PC-3 (cell line): Measurements from ENCODE around the gene SNX8. TPM values are rescaled to one million over a fixed set of nuclear protein-coding genes. Genes with fewer than 3 reads are reported as not detected.

Experiments
- ATAC-seq: fragments of 200-7000 bp; cut with Tn5 transposase; 2 replicates; pipeline ENCODE4 v1.9.1; 2020; ENCODE audit warnings: mild to moderate bottlenecking, moderate library complexity
- BruUV-seq: library from RNA; stranded (reverse); fragments of 400-500 nt; replicated peaks from 2 replicates; lab custom pipeline; 2021; lab: Mats Ljungman, UMichigan
- CTCF ChIA-PET: fragments of 300-600 bp; sonication (Branson Sonifier 250); formaldehyde crosslinking; loops from one replicate; lab custom pipeline; 2022; ENCODE audit warnings: antibody characterized with exemption; lab: Charles Lee
- POLR2A ChIA-PET: fragments of 300-600 bp; sonication (Branson Sonifier 250); formaldehyde crosslinking; loops from one replicate; lab custom pipeline; 2022; ENCODE audit warnings: antibody characterized with exemption; ENCODE audit not compliant: unreplicated experiment; lab: Charles Lee
- DNase-seq: peaks from one replicate; pipeline ENCODE4 v3.0.0-alpha.2; 2015
- H2AFZ ChIP-seq: fragments of 300-600 bp; sonication (generic); 2 replicates; pipeline ENCODE4 v1.6.0; 2016; ENCODE audit warnings: antibody characterized with exemption, low read length
- H3F3A ChIP-seq: fragments of 300-600 bp; sonication (generic); one replicate; pipeline ENCODE4 v1.6.0; 2017; ENCODE audit warnings: antibody characterized with exemption, low read length, control low read depth, mild to moderate bottlenecking; ENCODE audit not compliant: unreplicated experiment
- H3K27ac ChIP-seq: fragments of 300-600 bp; sonication (generic); 2 replicates; pipeline ENCODE4 v1.5.1; 2016; ENCODE audit warnings: mild to moderate bottlenecking, low read length
- H3K27me3 ChIP-seq: fragments of 300-600 bp; sonication (generic); 2 replicates; pipeline ENCODE4 v1.6.1; 2016; ENCODE audit warnings: low read length, mixed read lengths
- H3K36me3 ChIP-seq: fragments of 300-600 bp; sonication (generic); 2 replicates; pipeline ENCODE4 v1.6.1; 2016; ENCODE audit warnings: low read depth, mixed run types, low read length, mixed read lengths
- H3K4me1 ChIP-seq: fragments of 300-600 bp; sonication (generic); 2 replicates; pipeline ENCODE4 v1.5.1; 2016; ENCODE audit warnings: low read length; ENCODE audit not compliant: insufficient read depth
- H3K4me2 ChIP-seq: fragments of 300-600 bp; sonication (generic); 2 replicates; pipeline ENCODE4 v1.6.0; 2016; ENCODE audit warnings: low read length
- H3K4me3 ChIP-seq: fragments of 300-600 bp; sonication (generic); 2 replicates; pipeline ENCODE4 v1.5.1; 2016; ENCODE audit warnings: mild to moderate bottlenecking, low read length, mixed read lengths
- H3K79me2 ChIP-seq: fragments of 300-600 bp; sonication (generic); 2 replicates; pipeline ENCODE4 v1.6.1; 2017; ENCODE audit warnings: low read length, mixed read lengths
- H3K9ac ChIP-seq: fragments of 300-600 bp; sonication (generic); 2 replicates; pipeline ENCODE4 v1.6.0; 2016; ENCODE audit warnings: mild to moderate bottlenecking, low read length
- H3K9me2 ChIP-seq: fragments of 300-600 bp; sonication (generic); replicated peaks from 2 replicates; pipeline ENCODE4 v1.6.1; 2016; ENCODE audit warnings: mixed run types, low read length, mixed read lengths
- H3K9me3 ChIP-seq: fragments of 300-600 bp; sonication (generic); 2 replicates; pipeline ENCODE4 v1.6.1; 2016; ENCODE audit warnings: low read length, mixed read lengths
- H4K20me1 ChIP-seq: fragments of 300-600 bp; sonication (generic); 2 replicates; pipeline ENCODE4 v1.6.1; 2016; ENCODE audit warnings: low read length, mixed read lengths
- EZH2 ChIP-seq: fragments of 300-600 bp; sonication (generic); IDR thresholded peaks from one replicate; pipeline ENCODE4 v1.6.1; 2017; ENCODE audit warnings: antibody characterized with exemption, mild to moderate bottlenecking, low read length; ENCODE audit not compliant: unreplicated experiment
- EZH2phosphoT487 ChIP-seq: fragments of 300-600 bp; sonication (generic); IDR thresholded peaks from 2 replicates; pipeline ENCODE4 v1.6.1; 2018; ENCODE audit warnings: mild to moderate bottlenecking, antibody characterized with exemption, low read length, borderline replicate concordance
- intact Hi-C: fragments of 100-400 bp; cut with micrococcal nuclease; formaldehyde crosslinking; loops from 2 replicates; pipeline ENCODE4 v1.9.0; 2023
- total RNA-seq: library from RNA; depleted of rRNA; stranded (reverse); fragments of >200 nt; gene quantifications from 2 replicates; pipeline ENCODE4 v1.2.3, GENCODE V29; 2014
- TF ChIP-seq, protein P1 (sequence below): fragments of 300-600 bp; sonication (generic); conservative IDR thresholded peaks from 2 replicates; pipeline ENCODE4 v1.5.1; 2017; ENCODE audit warnings: antibody characterized with exemption, low read depth, mild to moderate bottlenecking, low read length

SNX8 gene
- total RNA-seq, 1 experiment from 2014 or later: 12.3 TPM

DNA sequence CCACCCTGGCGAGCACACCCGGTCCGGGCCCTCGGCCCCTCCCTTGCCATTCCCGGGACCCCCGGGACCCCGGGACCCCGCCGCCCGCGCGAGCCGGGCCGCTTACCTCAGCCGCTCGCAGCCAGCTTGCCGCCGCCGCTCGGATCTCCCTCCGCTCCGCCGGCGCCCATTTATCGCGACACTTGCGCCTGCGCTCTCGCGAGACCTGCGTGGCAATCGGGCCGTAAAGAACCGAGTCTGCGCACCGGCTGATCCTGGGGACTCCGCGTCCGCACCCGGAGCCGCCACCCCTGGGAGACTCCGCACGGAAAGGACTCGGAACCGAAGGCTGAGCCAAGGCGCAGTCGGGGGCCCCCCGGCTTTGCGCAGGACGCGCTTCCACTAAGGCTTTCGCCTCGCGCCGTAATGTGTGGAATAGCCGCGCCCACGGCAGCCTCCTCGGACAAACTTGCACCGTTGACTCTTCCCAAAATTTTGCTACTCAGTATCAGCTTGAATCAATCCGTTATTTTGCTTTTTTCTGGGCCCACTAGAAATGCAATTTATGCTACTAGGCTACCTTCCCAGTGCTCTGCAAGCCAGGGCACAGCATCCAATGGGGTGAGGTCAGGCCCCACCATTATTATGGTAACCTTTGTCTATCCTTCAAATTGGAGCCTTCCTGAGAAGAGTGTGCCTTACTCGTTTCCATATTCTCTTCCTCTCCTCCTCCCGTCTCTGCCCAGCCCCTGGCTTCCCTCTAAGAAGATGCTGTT, 81.3 kb downstream of the SNX8 start, which contains the start of gene MAD1L1:
TSS of gene MAD1L1 (minus strand) at position 180 of the 755 bp plus-strand sequence. CDS start 2,812 bp downstream, outside the sequence.
- DNase-seq: peak; percentile 89
- Histone ChIP-seq H3K27me3 (no peaks in the 10 kb centered on the region), H3K9me2 (no peaks in the 10 kb centered on the region), H3K4me2 (peak within 1 kb of the TSS; percentile 90), H3K4me3 (peak within 1 kb of the TSS; percentile 98), H3K36me3 (peaks cover 22% of the 10 kb centered on the region), H3K27ac (no peak within 1 kb of the TSS), H3K79me2 (peaks cover 46% of the 10 kb centered on the region), H3F3A (no peaks in the 10 kb centered on the region), H3K9me3 (no peaks in the 10 kb centered on the region), H4K20me1 (no peaks in the 10 kb centered on the region), H3K9ac (peak within 1 kb of the TSS; percentile 95), H3K4me1 (peaks cover 6% of the 10 kb centered on the region; the same call in 1 of the 2 replicates), H2AFZ (peak within 1 kb of the TSS; percentile 64)
- intact Hi-C loops: no loop called here
- ChIA-PET POLR2A (interaction anchor here (0.5 kb wide), 1 partner anchor 34 kb away, joined by 5 read pairs; no protein-coding TSS in a partner anchor), CTCF (no interaction called here)
- TSS peak; percentile 35 for BruUV-seq
- ATAC-seq: peak; percentile 88
- TF ChIP-seq EZH2phosphoT487 (no peak), EZH2 (no peak)
- TF ChIP-seq, protein P1, sequence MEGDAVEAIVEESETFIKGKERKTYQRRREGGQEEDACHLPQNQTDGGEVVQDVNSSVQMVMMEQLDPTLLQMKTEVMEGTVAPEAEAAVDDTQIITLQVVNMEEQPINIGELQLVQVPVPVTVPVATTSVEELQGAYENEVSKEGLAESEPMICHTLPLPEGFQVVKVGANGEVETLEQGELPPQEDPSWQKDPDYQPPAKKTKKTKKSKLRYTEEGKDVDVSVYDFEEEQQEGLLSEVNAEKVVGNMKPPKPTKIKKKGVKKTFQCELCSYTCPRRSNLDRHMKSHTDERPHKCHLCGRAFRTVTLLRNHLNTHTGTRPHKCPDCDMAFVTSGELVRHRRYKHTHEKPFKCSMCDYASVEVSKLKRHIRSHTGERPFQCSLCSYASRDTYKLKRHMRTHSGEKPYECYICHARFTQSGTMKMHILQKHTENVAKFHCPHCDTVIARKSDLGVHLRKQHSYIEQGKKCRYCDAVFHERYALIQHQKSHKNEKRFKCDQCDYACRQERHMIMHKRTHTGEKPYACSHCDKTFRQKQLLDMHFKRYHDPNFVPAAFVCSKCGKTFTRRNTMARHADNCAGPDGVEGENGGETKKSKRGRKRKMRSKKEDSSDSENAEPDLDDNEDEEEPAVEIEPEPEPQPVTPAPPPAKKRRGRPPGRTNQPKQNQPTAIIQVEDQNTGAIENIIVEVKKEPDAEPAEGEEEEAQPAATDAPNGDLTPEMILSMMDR: no peak

DNA sequence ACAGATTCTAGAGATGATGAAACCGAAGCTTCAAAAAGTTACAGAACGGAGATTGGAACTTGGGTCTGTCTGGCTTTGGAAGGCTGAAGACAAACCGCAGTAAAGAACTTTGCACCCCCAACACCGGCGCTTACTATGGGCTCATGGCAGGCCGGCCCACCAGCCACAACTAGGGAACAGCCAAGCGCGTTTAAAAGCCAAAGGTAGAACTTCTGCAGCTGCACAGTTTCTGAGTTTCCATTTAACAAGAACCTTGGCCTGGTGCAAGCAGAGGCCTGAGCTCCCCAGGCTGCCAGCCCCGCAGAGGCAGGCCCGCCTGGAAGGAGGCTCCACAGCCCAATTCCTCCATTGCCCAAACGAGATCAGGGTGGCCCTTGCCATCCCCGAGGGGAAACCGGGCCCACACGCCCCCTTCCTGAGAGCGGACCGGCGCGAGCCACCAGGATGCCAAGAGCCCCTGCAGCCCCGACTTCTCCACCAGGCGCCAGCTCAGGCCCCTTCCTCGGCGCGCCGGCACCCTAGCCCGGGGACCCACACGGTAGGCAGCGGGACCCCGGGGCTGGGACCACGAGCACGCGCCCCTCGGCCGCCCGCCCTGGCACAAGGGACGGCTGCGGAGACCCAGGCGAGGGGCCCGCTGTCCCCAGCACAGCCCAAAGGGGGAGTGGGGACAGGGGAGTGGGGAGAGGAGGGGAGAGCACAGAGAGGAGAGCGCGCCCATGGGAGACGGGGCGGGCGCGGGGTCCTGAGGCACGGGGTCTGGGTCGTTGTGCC, 82.1 kb downstream of the SNX8 start:
- Histone ChIP-seq H3F3A (no peaks in the 10 kb centered on the region), H3K9me3 (no peaks in the 10 kb centered on the region), H3K27me3 (no peaks in the 10 kb centered on the region), H2AFZ (peak overlapping the region; percentile 64), H3K9me2 (no peaks in the 10 kb centered on the region), H3K79me2 (peaks cover 53% of the 10 kb centered on the region), H3K4me1 (peaks cover 6% of the 10 kb centered on the region; the same call in 1 of the 2 replicates), H3K36me3 (peaks cover 23% of the 10 kb centered on the region), H3K9ac (peak overlapping the region; percentile 95), H3K4me3 (peak overlapping the region; percentile 98), H4K20me1 (no peaks in the 10 kb centered on the region), H3K4me2 (peak overlapping the region; percentile 90), H3K27ac (no peak overlapping the region)
- TSS peak; percentile 36 for BruUV-seq
- intact Hi-C loops: no loop called here
- TF ChIP-seq EZH2 (no peak), EZH2phosphoT487 (no peak)
- TF ChIP-seq, protein P1: no peak
- DNase-seq: no peak
- peak; percentile 48 for ATAC-seq
- ChIA-PET POLR2A (interaction anchor here (0.5 to 0.6 kb wide), 2 partner anchors 29 to 35 kb away, joined by 5 to 6 read pairs; no protein-coding TSS in a partner anchor), CTCF (no interaction called here)
